DLD1 (cell line): ENCODE measurements around the gene UFD1.

Experiments
- in situ Hi-C: cut with HindIII; loops from 2 replicates; pipeline ENCODE4 v1.10.0; 2017; ENCODE audit warnings: low sequenced_read_pairs

The UFD1 gene

DNA sequence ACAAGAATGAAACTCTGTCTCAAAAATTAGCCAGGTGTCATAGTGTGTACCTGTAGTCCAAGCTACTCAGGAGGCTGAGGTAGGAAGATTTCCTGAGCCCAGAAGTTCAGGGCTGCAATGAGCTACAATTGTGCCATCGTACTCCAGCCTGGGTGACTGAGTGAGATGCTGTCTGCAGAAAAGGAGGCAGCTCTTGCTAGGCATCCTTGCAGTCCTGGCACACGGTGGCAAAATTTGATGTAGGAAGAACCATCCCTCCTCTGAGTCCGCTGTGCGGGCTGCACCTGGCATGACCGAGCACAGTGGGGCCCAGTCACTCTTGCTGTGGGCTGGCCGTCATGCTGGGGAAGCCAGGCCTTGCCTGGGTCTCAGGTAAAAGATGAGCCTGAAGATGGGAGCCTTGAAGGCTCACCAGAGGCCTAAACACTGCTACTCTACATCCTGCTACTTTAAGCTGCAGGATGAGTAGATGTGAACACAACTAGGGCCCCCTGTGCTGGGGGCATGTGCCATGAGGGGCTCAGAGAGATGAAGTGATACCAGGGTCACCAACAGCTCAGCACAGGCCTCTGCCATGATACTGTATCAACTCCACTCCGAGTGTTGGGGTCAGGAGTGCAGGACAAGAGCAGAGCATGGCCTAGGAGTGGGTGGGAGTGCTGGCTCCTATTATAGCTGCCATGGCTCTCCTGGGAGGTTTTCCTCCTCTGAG, 19.3 kb upstream of the UFD1 start:
- in situ Hi-C loops: no loop called here

DNA sequence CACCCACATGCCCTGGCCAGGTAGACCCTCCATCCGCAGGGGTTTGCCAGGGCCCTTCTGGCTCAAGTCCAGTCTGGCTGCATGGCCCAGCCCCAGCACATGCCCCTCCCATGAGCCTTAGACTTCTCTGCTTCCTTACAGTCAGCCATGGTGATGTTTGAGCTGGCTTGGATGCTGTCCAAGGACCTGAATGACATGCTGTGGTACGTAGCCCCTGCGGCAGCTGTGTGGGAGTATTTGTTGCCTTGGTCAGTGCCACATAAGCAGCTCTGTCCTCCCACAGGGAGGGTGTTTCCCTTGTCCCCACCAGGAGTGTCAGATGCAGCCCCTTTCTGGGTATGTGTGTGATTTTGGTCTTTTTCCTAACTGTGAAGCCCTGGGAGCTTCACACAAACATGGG, 18.3 kb upstream of the UFD1 start:
- in situ Hi-C loops: no loop called here

DNA sequence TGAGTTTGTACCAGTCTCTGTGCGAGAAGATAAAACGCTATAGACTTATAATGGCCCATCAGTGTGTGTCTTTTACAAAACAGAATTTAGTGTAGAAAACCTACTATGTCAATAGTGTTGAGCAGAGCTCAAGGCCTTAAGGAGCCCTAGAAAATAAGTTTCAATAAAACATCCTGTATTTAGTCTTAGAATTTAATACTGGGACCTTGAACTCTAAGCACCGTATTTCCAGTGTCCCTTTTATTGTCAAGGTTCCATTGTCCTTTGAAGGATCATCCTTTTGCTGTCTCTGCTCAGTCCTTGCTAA, 17.3 kb upstream of the UFD1 start:
- in situ Hi-C loops: no loop called here

DNA sequence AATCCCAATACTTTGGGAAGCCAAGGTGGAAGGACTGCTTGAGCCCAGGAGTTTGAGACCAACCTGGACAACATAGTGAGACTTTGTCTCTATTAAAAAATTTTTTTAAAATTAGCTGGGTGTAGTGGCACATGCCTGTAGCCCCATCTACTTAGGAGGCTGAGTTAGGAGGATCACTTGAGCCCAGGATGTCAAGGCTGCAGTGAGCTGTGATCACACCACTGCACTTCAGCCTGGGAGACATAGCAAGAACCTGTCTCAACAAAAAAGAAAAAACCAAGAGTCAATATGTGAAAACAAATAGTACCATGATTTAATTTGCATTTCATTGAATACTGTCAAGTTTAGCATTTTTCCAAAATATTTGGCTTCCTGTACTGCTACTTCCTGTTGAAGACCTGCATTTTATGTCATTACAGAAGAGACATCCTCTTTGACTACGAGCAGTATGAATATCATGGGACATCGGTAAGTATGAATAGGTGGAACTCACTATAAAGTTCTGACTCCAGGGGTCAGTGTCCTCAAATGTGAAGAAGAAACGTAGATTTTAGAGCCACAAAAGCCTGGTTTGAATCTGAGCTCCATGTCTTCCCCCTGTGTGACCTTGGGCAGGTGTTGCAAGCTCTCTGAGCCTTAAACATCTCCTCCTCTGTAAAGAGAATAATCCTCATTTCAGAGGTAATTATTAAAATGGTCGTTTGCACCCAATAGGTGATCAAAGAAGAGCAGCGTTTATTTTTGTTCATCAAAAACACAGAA, 16.8 kb upstream of the UFD1 start:
- in situ Hi-C loops: no loop called here

DNA sequence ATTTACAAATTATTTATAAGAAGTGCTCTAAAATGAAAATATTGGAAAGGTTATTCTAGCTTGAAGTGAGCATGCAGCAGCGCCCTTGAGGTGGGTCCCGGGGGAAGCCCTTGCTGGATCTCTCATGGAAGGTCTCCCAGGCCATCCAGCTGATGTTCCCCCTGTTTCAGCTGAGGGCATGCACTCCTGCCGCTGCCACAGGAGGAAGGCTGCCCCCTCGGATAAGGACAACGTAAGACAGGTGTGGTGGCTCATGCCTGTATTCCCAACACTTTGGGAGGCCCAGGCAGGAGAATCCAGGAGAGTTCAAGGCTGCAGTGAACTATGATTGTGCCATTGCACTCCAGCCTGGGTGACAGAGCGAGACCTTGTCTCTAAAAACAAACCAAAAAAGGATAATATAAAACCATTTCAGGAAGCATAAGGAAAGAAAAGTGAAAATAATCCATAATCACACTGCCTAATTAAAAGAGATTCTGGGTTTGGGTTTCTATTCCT, 15.7 kb upstream of the UFD1 start:
- in situ Hi-C loops: no loop called here

DNA sequence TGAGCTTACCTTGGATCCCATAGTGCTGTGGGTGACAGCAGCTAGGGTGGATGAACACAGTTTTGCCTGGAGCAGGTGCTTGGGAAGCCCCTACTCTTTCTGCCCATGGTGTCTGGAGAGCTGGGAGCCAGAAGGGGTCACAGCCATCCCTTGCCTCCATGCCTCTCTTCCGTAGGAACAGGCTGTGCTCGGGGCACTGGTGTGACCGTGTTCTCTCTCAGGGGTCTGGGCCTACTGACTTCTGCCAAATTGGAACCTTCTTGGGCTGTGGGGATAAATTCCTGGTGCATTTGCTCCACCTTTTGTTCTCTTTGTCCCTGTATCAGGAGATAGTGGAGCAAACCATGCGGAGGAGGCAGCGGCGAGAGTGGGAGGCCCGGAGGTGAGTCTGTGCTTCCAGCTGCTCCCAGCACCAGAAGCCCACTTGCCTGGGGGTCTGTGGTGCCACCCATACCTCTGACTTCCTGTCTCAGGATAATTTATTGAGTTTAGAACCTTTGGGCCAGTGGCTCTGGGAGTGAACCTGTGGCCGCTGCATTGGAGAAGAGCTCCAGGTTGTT, 15.1 kb upstream of the UFD1 start:
- in situ Hi-C loops: no loop called here

DNA sequence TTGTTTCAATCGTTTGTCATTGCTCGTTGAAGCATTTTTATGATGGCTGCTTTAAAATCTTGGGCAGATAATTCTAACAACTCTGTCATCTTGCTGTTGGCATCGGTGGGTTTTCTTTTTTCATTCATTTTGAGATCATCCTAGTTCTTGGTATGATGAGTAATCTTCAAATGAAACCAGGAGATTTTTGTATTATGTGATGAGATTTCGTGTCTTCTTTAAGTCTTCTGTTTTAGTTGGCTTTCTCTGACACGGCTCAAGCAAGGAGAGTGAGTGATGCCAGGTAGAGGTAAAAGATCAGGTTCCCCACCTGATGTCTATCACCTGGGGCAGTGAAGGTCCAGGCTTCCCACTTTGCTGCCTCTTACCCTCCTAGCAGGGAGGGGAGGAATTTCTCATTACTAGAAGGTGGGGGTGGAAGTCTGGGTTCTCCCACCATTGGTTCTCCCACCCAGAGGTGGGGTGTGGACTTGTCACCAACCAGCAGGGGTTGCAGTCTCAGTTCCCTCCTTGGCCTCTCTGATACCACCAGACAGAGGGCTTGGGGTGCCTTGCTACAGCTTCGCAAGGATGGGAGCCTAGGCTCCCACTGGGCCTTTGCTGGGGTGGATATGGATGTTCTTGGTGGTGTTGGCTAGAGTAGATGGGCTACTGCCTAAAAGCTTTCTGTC, 13.6 kb upstream of the UFD1 start:
- in situ Hi-C loops: no loop called here

DNA sequence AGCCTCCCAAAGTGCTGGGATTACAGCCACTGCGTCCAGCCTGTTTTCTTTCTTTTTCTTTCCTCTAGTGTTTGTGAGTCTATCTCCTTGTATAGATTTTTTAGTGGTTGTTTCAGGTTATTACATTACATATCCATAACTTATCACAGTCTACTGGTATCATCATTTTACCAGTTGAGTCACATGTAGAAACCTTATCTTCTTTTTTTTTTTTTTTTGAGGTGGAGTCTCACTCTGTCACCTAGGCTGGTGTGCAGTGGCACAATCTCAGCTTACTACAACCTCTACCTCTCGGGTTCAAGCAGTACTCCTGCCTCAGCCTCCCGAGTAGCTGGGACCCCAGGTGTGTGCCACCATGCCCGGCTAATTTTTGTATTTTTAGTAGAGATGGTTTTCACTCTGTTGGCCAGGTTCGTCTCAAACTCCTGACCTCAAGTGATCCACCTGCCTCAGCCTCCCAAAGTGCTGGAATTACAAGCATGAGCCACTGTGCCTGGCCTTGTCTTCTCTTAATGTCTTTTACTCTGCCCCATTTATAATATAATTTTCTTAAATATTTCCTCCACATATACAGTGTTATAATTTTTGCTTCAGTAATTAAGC, 11.7 kb upstream of the UFD1 start:
- in situ Hi-C loops: no loop called here

DNA sequence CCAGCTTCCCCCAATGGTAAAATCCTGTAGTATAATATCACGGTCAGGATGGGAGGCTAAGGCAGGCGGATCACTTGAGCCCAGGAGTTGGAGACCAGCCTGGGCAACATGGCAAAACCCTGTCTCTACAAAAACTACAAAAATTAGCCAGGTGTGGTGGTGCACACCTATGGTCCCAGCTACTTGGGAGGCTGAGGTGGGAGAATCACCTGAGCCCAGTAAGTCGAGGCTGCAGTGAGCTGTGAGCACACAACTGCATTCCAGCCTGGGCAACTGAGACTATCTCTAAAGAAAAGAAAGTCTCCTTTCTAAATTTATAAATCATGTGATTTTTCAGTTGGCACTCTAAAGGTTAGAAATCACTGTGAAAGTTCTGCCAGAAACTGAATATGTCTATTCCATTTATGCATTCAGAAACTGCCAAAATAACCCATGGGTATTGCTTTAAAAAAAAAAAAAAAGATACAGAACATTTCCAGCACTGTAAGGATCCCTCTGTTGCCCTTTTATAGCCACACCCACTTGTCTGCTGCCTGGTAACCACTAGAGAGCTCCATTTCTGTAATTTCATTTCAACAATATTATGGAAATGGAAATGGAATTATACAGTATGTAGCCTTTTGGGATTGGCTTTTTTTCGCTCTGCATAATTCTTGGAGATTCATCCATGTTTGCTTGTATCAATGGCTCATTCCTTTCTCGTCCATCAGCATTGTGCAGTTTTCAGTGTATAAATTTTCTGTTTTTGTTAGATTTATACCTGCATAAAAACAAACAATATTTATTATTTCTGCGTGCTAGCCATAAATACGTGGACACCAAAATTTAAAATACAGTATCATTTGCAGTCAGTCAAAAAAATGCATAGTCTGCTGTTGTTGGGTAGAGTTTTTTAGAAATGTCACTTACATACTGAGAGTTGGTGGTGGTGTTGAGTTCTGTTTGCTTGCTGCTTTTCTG, 10.2 kb upstream of the UFD1 start:
- in situ Hi-C loops: no loop called here

DNA sequence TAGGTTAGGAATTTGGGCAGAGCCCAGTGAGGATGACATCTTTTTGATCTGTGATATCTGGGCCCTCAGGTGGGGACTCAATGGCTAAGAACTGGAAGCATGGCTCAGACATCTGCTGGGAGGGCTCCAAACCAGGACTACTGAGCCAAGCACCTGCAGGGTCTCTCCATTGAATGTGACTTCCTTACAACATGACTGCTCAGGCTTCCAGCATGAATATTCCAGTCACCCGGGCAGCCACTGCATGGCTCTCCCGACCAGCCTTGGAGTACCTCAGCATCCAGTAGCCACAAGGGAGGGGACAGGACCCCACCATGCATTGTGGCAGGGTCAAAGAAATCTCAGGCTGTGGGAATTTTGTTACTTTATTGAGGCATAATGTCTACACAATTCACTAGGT, 9.3 kb upstream of the UFD1 start:
- in situ Hi-C loops: no loop called here

DNA sequence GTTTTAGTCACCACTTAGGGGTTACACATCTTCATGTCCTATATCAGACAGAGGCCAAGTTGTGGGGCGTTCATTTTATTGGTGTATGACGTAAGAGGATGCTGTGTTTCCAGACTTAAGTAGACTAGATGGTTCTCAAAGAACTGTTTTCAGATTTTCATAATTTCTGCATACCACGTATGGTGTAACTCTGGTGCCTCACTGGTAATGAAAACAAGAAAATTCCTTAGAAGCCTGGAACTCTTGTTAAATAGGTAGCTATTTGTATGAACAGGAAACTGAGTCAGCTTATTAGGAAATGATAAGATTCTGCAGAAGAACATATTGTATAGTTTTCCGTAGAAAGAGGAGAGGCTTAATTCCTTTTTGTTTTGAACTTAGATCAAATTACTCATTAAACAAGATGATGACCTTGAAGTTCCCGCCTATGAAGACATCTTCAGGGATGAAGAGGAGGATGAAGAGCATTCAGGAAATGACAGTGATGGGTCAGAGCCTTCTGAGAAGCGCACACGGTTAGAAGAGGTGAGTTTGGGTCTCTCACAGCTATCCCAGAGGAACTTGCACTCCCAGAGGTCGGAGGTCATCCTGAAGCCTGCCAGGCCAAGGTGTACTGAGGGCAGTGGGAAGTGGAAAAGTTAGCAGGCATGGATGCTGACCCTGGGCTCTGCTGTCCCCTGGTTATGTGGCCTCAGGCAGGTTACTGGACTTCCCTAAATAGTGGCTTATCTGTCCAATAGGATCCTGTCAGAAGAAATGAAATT, 4.7 kb upstream of the UFD1 start:
- in situ Hi-C loops: no loop called here

DNA sequence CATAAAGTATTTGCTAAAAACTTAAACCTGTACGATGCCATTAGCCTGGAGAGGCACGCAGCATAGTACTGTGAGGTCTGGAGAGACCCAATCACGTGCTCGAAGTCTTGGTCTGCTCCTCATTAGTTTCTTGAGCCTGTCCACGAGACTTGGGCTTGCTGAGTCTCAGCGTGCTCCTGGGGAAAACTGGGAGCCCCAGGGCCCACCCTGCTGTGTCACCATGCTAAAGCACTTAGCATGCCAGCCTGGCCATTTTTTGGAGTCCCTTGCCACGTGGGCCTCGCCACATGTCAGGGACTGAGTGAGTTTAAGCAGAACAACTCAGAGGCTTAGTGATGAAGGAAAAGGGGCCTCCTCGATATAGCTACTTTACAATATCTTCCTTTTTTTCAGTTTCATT, 3.3 kb upstream of the UFD1 start:
- in situ Hi-C loops: no loop called here

DNA sequence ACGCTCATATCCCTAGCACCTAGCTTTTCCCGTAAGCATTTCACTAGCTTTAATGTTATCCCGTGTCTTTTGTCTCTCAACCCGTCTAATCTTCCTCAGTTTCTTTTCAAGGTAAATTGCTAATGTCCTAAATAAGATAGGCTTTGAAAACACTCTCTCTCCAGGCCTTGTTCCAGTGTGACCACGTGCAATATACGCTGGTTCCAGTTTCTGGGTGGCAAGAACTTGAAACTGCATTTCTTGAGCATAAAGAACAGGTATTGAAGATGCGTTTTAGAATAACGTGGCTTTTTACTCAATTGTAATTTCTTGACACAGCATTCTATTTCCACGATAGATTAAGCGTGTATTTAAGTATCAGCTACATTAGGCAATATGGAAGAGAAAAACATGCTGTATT, 1.8 kb upstream of the UFD1 start:
- in situ Hi-C loops: no loop called here

DNA sequence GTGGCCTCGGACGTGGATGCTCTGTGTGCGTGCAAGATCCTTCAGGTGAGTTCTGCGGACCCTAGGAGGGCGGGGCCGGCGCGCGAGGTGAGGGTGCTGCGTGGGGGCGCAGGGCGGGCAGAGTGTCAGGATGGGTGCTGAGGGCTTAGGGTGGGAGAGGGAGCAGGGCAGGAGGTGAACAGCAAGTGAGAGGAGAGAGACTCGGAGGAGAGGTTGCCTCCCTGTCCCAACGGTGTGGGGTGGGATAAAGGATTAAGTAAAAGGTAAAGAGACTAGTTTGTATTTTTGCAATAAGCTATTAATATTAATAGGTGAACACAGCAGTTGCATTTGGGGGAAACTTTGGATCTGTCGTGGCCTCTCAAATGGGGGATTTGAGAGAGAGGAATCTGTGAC, 1.2 kb upstream of the UFD1 start:
- in situ Hi-C loops: no loop called here

DNA sequence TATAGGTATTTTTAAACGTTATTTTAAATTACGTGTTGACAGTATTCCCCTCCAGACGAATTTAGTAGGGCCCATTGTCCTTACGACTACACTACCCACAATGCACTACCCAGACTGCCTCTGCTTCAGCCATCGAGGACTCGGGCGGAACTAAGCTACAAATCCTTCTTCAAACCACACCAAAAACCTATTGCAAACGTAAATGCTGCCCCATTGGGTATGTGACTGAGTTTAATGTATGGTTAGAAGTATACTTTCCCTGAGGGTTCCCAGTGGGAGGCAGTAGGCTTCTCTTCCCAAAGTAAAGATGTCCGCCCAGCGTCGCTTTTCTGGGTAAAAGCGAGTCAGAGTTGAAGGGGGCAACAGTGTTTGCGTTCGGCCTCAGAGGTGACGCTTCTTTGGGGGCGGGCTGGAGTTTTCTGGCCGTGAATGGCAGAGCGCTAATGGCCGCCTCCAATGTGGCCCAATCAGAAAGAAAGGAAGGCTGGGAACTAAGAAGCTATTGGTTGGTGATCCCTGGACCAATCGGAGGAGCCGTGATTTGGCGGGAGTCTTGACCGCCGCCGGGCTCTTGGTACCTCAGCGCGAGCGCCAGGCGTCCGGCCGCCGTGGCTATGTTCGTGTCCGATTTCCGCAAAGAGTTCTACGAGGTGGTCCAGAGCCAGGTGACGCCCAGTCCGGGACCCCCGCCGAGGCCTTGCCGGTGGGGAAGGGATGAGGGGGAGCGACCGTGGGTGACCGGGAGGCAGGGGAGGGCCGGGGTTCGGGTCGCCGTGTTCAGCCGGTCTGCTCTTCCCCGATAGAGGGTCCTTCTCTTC, 571 bp upstream of the UFD1 start, which contains the start of gene CDC45:
TSS of gene CDC45 (plus strand) at position 566 of the 818 bp plus-strand sequence. CDS start at position 615, 49 bp downstream.
- in situ Hi-C loops: no loop called here

DNA sequence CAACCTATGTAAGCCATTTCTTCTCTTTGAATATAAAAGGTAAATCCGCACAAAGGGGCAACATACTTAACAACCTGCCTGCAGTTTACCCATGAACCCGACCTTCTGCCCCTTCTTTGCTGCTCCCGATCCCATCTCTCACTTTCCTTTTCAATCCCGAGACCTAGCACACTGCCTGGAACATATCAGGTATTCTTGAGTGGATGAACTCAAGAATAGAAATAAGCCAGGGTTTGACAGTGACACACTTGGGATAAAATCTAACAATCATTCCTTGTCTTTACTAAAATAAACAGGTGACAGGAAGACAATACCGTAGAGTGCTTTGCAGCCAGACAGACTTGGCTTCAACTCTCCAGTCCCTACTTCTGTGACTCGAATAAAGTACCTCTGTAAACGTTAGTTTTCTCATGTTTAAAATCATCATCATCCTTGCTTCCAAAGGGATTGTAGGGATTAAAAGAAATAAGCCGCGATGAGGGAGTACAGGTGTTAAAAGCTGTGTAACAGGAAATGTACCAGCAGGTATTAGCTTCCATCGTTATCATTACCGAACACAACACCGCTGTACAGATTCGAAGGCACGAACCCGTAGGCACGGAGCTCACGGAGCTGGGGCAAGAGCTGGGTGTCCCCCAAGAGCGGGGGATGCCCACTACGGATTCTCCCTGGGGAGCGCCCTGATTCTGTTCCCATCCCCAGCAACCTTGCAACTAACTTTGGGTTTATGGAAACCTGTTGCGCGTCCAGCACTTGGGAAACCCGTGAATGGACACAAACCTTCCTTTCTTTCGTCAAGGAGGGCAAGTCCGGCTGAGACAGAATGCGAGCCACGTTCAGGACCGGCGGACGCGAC, 720 bp downstream of the UFD1 start:
- in situ Hi-C loops: no loop called here

DNA sequence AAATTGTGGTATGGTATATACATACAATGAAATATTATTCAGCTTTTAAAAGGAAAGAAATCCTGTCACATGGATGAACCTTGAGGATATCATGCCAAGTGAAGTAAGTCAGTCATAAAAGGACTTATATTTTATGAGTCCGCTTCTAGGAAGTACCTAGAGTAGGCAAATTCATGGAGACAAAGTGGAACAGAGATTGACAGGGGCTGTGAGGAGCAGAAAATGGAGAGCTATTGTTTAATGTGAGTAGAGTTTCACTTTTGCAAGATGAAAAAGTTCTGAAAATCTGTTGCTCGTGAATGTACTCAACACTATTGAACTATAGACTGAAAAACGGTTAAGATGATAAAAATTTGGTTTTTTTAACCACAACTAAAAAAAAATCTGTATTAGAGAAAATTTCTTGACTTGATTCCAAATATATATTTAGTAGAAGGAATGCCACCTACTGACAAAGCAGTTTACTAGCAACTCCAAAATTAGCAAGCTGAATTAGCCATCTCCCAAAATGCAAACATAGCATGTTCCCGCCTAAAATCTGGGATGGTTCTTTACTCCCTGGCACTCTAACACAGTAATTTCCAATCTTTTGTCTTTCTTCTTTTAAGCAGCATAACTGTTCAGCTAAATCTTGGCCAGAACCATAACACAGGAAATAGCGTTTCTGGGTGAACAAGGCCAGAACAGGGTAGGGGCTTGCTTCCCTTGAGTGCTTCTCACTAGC, 1.5 kb downstream of the UFD1 start:
- in situ Hi-C loops: no loop called here
